GM12865 (cell line): Measurements from ENCODE around the gene B4GALNT4.
"Not testable (repeated sequence)": the region's sequence is repeated elsewhere in the genome, so short reads cannot be mapped to it uniquely, and the experiment has no call there.

Source experiments
- DNase-seq: peaks from one replicate; pipeline ENCODE4 v3.0.0; 2010; ENCODE audit warnings: low read depth
- H3K4me3 ChIP-seq: 2 replicates; pipeline ENCODE4 v1.5.1; 2011; ENCODE audit warnings: mild to moderate bottlenecking, low read depth, low read length, control low read depth
- CTCF ChIP-seq: IDR thresholded peaks from 2 replicates; pipeline ENCODE4 v1.5.1; 2011; ENCODE audit warnings: low read length, control low read depth, low read depth, inconsistent platforms; ENCODE audit not compliant: insufficient read depth; ENCODE audit errors: missing control alignments

The B4GALNT4 gene

DNA sequence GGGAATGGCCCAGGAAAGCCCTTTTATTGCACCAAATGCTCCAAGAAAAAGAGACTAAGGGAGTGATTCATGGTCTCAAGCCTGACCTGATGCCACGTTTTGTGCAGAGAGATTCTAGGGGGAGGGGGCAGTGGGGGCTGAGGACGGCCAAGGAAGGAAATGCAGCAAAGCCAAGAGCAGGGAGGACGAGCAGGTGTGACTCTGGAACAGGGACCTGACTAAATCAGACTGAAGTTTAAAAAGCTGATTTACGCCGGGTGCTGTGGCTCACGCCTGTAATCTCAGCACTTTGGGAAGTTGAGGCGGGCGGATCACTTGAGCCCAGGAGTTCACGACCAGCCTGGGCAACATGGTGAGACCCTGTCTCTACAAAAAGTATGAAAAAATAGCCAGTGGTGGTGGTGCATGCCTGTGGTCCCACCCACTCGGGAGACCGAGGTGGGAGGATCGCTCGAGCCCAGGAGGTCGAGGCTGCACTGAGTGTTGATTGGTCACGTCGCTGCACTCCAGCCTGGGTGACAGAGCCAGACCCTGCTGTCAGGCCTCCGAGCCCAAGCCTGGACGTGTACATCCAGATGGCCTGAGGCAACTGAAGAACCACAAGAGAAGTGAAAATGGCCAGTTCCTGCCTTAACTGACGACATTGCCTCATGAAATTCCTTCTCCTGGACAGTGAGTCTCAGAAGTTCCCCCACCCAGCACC, 37.8 kb upstream of the B4GALNT4 start:
- H3K4me3 ChIP-seq, result no peak overlapping the region
- no peak for TF ChIP-seq CTCF
- DNase-seq, result no peak

DNA sequence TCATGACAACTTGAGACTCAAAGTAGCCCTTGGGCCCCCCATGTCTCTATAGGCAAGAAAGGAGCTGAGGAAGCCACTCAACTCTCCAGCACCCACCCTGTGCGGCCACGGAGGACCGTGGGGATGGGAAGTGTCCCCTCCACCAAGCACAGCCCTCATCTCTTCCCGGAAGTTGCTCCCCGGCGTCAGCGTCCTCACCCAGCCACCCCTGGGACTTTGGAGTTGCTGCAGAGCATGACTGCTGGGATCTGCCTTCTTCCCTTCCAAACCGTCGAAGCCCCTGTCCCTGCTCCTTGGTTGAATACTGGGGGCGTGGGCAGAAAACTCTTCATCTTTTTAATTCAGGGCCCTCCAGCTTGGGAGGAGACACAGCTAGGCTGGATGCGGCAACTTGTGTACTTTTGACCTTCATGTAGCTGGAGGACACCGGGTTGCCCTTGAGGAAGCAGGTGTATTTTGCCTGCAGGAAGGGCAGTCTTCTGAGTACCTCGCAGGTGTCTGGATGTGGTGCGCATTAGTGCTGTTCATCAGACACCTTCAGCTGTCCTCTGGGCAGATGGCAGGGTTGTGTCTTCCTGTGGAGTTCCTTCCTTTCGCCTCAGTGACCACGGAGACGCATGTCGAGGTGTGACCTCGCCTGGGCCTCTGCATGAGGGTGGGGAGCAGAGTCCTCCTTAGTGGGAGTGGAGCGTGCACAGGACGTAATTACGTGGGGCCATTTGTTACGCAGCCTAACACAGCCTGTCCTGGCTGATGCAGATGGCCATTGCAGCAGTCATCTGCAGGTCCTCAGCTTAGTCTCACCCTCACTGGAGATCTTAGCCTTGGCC, 36.4 kb upstream of the B4GALNT4 start:
- no peak overlapping the region for H3K4me3 ChIP-seq
- no peak for TF ChIP-seq CTCF
- no peak for DNase-seq

DNA sequence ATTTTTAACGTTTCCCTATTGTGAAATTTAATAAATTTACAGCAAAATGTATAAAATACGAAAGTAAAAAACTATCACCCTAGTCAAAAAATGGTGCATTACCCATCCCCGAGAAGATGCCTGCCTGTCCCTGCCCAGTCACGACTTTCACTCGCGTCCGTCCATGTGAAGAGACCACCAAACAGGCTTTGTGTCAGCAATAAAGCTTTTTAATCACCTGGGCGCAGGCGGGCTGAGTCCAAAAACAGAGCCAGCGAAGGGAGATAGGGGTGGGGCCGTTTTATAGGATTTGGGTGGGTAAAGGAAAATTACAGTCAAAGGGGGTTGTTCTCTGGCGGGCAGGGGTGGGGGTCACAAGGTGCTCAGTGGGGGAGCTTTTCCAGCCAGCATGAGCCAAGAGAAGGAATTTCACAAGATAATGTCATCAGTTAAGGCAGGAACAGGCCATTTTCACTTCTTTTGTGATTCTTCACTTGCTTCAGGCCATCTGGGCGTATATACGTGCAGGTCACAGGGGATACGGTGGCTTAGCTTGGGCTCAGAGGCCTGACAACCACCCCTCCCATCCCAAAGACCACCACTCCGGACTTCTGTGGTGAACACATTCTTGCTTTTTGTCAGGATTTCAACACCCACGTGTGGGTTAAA, 35.6 kb upstream of the B4GALNT4 start:
- not testable (repeated sequence) for DNase-seq, H3K4me3 ChIP-seq

GRCh38 chr11:334264-334994, 34.9 kb upstream of the B4GALNT4 start:
- H3K4me3 ChIP-seq, result no peak overlapping the region
- no peak for TF ChIP-seq CTCF
- no peak for DNase-seq

DNA sequence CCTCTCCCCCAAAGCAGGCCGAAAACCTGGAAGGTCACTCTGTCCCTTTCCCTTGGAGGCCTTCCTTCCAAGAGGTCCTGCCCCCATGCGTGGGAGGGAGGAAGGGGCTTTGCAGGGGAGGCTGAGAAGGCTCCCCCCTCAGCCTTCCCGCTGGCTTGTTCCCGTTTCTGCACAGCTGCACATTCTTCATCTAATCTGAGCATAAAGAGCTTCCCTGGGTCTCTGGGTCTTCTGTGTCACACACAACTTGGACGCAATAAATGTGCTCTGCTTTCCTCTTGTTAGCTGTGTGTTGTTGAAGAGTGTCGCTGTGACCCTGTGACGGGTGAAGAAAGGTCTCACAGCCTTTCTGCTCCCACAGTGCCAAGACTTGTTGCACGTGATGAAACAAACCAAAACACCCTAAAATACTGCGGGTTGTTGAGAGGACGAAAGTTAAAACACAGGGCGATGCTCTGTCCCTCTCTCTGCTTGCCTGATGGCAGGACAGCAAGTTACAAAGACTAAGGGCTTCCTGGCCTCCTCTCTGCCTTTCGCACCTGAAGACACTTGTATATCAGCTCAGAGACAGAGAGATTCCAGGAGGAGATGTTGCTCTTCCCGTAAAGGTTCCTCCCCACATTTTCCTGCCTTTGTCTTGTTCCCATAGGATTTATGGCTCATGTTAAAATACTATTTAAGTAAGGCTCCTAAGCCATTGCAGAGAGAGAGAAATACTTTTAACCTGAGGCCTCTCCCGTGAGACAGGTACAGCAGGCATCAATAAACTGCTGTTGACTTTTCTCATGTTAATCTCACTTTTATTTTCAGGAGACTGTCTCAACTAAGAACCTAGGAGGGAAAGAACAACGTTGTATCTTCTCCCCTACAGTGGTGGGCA, 33.3 kb upstream of the B4GALNT4 start:
- no peak for TF ChIP-seq CTCF
- no peak for DNase-seq
- no peak overlapping the region for H3K4me3 ChIP-seq

GRCh38 chr11:336659-337198, 32.6 kb upstream of the B4GALNT4 start:
- DNase-seq, result no peak
- TF ChIP-seq CTCF, result no peak
- H3K4me3 ChIP-seq, result no peak overlapping the region
